RWPE2 (cell line): ENCODE results near the gene PLXDC1.
A peak's percentile ranks its signal among the peaks of the same experiment; 100 is the strongest.
"Not testable (repeated sequence)": the region's sequence is repeated elsewhere in the genome, so short reads cannot be mapped to it uniquely, and the experiment has no call there.

ENCODE experiments used
- ATAC-seq: fragments of 200-7000 bp; cut with Tn5 transposase; 3 replicates; pipeline ENCODE4 v1.9.1; 2021; ENCODE audit warnings: low read depth
- DNase-seq: peaks from one replicate; pipeline ENCODE4 v3.0.0-alpha.2; 2020; ENCODE audit warnings: low spot score
- H3K27ac ChIP-seq: fragments of 450-650 bp; 2 replicates; pipeline ENCODE4 v1.5.1; 2017; ENCODE audit warnings: mild to moderate bottlenecking; ENCODE audit not compliant: poor library complexity, severe bottlenecking
- H3K27me3 ChIP-seq: fragments of 250-450 bp; sonication (Bioruptor Pico); 2 replicates; pipeline ENCODE4 v1.5.1; 2021; ENCODE audit warnings: mild to moderate bottlenecking, moderate library complexity; ENCODE audit not compliant: insufficient read depth, poor library complexity, severe bottlenecking
- H3K36me3 ChIP-seq: fragments of 250-450 bp; sonication (Bioruptor Pico); 2 replicates; pipeline ENCODE4 v1.5.1; 2020; ENCODE audit warnings: low read depth, mild to moderate bottlenecking, moderate library complexity
- H3K4me1 ChIP-seq: fragments of 250-450 bp; sonication (Bioruptor Pico); 2 replicates; pipeline ENCODE4 v1.5.1; 2021; ENCODE audit warnings: mild to moderate bottlenecking, moderate library complexity; ENCODE audit not compliant: insufficient read depth, poor library complexity, severe bottlenecking
- H3K4me3 ChIP-seq: fragments of 250-450 bp; sonication (Bioruptor Pico); 2 replicates; pipeline ENCODE4 v1.5.1; 2021; ENCODE audit warnings: mild to moderate bottlenecking, moderate library complexity; ENCODE audit not compliant: severe bottlenecking
- H3K9me3 ChIP-seq: fragments of 250-450 bp; sonication (Bioruptor Pico); 2 replicates; pipeline ENCODE4 v1.5.1; 2021; ENCODE audit warnings: mild to moderate bottlenecking, moderate library complexity; ENCODE audit not compliant: severe bottlenecking
- TF ChIP-seq, protein P1 (sequence below): fragments of 450-650 bp; IDR thresholded peaks from one replicate; pipeline ENCODE4 v1.5.1; 2017; ENCODE audit warnings: mild to moderate bottlenecking, moderate library complexity; ENCODE audit not compliant: poor library complexity, severe bottlenecking

The PLXDC1 gene

GRCh38 chr17:39130205-39130604, 21.2 kb downstream of the PLXDC1 start:
- DNase-seq: no peak
- TF ChIP-seq, protein P1, sequence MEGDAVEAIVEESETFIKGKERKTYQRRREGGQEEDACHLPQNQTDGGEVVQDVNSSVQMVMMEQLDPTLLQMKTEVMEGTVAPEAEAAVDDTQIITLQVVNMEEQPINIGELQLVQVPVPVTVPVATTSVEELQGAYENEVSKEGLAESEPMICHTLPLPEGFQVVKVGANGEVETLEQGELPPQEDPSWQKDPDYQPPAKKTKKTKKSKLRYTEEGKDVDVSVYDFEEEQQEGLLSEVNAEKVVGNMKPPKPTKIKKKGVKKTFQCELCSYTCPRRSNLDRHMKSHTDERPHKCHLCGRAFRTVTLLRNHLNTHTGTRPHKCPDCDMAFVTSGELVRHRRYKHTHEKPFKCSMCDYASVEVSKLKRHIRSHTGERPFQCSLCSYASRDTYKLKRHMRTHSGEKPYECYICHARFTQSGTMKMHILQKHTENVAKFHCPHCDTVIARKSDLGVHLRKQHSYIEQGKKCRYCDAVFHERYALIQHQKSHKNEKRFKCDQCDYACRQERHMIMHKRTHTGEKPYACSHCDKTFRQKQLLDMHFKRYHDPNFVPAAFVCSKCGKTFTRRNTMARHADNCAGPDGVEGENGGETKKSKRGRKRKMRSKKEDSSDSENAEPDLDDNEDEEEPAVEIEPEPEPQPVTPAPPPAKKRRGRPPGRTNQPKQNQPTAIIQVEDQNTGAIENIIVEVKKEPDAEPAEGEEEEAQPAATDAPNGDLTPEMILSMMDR: no peak
- ATAC-seq: no peak

GRCh38 chr17:39129544-39129943, 21.9 kb downstream of the PLXDC1 start:
- not testable (repeated sequence) for DNase-seq, ATAC-seq, H3K4me3 ChIP-seq, H3K27ac ChIP-seq, H3K9me3 ChIP-seq, H3K36me3 ChIP-seq, H3K27me3 ChIP-seq, H3K4me1 ChIP-seq

More at GRCh38 chr17:39130205-39130604, 21.2 kb downstream of the PLXDC1 start:
- no peaks in the 10 kb centered on the region for H3K9me3 ChIP-seq
- no peak overlapping the region for H3K27ac ChIP-seq
- H3K36me3 ChIP-seq: no peaks in the 10 kb centered on the region
- no peak overlapping the region for H3K4me3 ChIP-seq
- H3K4me1 ChIP-seq: no peaks in the 10 kb centered on the region
- no peaks in the 10 kb centered on the region for H3K27me3 ChIP-seq

GRCh38 chr17:39126436-39126835, 25.0 kb downstream of the PLXDC1 start:
- Histone ChIP-seq H3K27me3 (no peaks in the 10 kb centered on the region), H3K27ac (no peak overlapping the region), H3K9me3 (no peaks in the 10 kb centered on the region), H3K4me1 (no peaks in the 10 kb centered on the region), H3K4me3 (no peak overlapping the region), H3K36me3 (no peaks in the 10 kb centered on the region)
- DNase-seq (no peak), ATAC-seq (no peak)
- TF ChIP-seq, protein P1: no peak

DNA sequence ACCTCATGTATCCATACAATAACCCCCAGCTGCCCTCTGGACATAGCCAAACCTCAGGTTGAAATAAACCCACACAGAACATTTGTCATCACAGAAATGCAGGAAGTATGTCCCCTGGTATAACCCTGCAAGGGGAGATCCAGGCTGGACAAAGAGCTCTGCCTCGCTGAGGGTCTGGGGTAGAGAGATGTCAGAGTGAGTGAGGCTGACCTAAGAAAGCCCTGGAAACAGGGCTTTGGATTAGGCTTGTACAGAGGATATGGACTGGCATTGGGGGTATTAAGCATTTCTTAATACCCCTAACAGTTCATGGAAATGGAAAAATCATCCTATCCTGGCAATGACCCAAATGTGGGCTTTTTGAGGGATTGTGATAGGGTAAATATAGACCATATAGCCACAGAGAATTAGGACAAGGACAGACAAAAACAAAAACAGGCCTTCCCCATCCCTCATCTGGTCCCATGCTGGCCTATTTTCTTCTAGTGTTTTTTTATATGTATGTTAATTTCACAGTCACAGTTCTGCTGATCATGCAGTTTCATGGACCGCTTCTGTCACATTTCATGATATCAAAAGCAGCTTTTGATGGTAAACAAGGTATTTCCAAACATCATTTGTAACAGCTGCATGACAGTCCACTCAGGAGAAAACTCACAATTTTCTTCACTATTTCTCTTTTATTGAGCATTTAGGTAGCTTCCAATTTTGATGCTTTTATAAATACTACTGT, 26.1 kb downstream of the PLXDC1 start:
- ATAC-seq (no peak), DNase-seq (no peak)
- Histone ChIP-seq H3K4me1 (no peaks in the 10 kb centered on the region), H3K4me3 (no peak overlapping the region), H3K9me3 (no peaks in the 10 kb centered on the region), H3K36me3 (no peaks in the 10 kb centered on the region), H3K27ac (no peak overlapping the region), H3K27me3 (no peaks in the 10 kb centered on the region)
- TF ChIP-seq, protein P1: no peak

DNA sequence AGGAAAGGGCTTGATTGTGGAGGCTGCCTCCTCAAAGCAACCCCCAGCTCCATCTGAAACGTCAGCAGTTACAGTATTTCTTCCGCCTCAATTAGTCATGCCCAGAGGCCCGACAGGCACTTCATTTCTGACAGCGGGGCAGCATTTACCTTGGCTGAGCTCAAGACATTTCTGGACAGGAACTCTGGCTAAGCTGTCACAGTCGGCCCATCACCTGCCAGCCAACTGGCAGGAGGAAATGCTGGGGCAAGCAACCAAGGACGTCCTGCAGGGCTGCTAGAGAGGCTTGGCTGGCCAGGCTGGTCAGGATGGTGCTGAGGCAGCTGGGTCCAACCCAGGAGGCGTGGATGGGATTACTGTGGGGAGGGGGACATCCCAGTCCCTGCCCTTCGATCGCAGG, 27.8 kb downstream of the PLXDC1 start:
- H3K27ac ChIP-seq: no peak overlapping the region
- no peaks in the 10 kb centered on the region for H3K9me3 ChIP-seq
- peak; percentile 27; the same call in 2 of the 3 replicates for ATAC-seq
- H3K4me1 ChIP-seq: no peaks in the 10 kb centered on the region
- no peaks in the 10 kb centered on the region for H3K36me3 ChIP-seq
- no peak overlapping the region for H3K4me3 ChIP-seq
- TF ChIP-seq, protein P1: no peak
- no peaks in the 10 kb centered on the region for H3K27me3 ChIP-seq
- no peak for DNase-seq
